Measurements from ENCODE around the gene C1orf21. TPM values are rescaled to one million over a fixed set of nuclear protein-coding genes. Genes with fewer than 3 reads are reported as not detected.

Gene C1orf21
- total and polyA plus RNA-seq, 2 donors (not counting 3 experiments of a cell fraction or from before 2014, with no cell fraction given) = 0.79 to 8.5 TPM

DNA sequence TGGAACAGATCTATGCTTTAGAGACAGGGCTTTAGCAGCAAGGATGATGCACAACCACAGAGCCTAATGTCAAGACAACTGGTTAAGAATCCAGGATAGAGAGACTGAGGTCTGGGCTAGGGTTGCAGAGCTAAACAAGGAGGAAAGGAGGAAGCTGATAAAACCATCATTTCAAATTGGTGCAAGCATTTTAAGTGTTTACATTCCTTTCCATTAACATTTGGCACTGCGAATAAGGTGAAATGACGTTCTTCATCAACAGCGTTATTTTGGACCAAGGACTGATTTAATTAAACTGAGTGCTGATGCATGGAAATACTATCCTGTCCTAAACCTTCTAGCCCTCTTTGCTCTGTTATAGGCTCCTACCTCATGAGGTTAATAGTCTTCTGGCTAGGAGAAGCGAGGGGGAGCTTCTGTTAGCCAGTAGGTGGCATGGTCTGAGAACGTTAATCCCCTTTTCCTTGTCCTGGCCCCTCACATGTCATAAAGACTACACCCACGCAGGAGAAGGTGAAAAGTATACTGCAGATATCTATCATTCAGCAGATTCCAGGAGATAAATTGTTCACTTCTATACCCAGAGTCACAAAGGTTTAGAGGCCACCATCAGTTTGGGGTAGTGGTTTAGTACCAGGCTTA is 7.6 kb upstream of the C1orf21 start:
- no peaks in the 10 kb centered on the region for H3K4me1 ChIP-seq (ENCODE audit: control insufficient read depth, extremely low read depth, insufficient read depth, low read length)
- POLR2A ChIA-PET = no interaction called here
- CTCF ChIA-PET = interaction anchor here (1.9 to 2.1 kb wide), 2 partner anchors 184 to 313 kb away, joined by 5 to 6 read pairs; no protein-coding TSS in a partner anchor
- no peak for TF ChIP-seq JUN (IDR thresholded peaks at IDR 0.05; ENCODE audit: borderline replicate concordance, insufficient read depth, insufficient read length, low read depth)
- no peak for TF ChIP-seq POLR2AphosphoS5 (IDR thresholded peaks at IDR 0.05; ENCODE audit: insufficient read depth, low read depth, low read length)
- TF ChIP-seq MYC (IDR thresholded peaks at IDR 0.05; ENCODE audit: low read depth, low read length) = no peak
- TF ChIP-seq EZH2 (IDR thresholded peaks at IDR 0.05; ENCODE audit: borderline replicate concordance, low read depth, low read length, severe bottlenecking) = no peak
- TF ChIP-seq FOS (IDR thresholded peaks at IDR 0.05; ENCODE audit: borderline replicate concordance, insufficient read depth, low read length) = no peak
- no peak for TF ChIP-seq POLR2A (IDR thresholded peaks at IDR 0.05; ENCODE audit: low read depth, low read length)
- no peak overlapping the region for H2AFZ ChIP-seq (ENCODE audit: low read depth, low read length)
- BruUV-seq (replicated peaks) = no TSS peak
- H3K27me3 ChIP-seq (ENCODE audit: control insufficient read depth in 2 of 2, insufficient read depth in 2 of 2, low read length in 2 of 2) = peaks cover 13% of the 10 kb centered on the region in 2 experiments
- DNase-seq (ENCODE audit: low read depth, low spot score) = no peak
- no peak overlapping the region for H3K9ac ChIP-seq (replicated peaks; ENCODE audit: extremely low read depth, insufficient read depth, low read length)
- no peak overlapping the region for H3K4me3 ChIP-seq (replicated peaks in 1 of 3; ENCODE audit: insufficient read depth in 1 of 3, low read depth in 1 of 3, low read length in 3 of 3)
- dilution Hi-C loops (cut with MboI; ENCODE audit: extremely low pct_ligation_motif_present, low sequenced_read_pairs) = no loop called here
- H3K36me3 ChIP-seq (ENCODE audit: control insufficient read depth in 2 of 2, extremely low read depth in 1 of 2, insufficient read depth in 2 of 2, low read length in 2 of 2) = no peaks in the 10 kb centered on the region
- intact Hi-C loops (cut with micrococcal nuclease) = no loop called here
- no peaks in the 10 kb centered on the region for H3K9me1 ChIP-seq (replicated peaks; ENCODE audit: control insufficient read depth, extremely low read depth, insufficient read depth, low read length)
- no peak overlapping the region for H3K4me2 ChIP-seq (ENCODE audit: insufficient read depth, low read length)
- H3K27ac ChIP-seq (ENCODE audit: insufficient read depth, low read depth, low read length) = no peak overlapping the region
- no peaks in the 10 kb centered on the region for H4K20me1 ChIP-seq (replicated peaks; ENCODE audit: control insufficient read depth, extremely low read depth, insufficient read depth, low read length)
- no peaks in the 10 kb centered on the region for H3K9me3 ChIP-seq (replicated peaks; ENCODE audit: control insufficient read depth, insufficient read depth, low read length)
- H3K79me2 ChIP-seq (ENCODE audit: control insufficient read depth, insufficient read depth, low read length) = no peaks in the 10 kb centered on the region
- FAIRE-seq = no peak

DNA sequence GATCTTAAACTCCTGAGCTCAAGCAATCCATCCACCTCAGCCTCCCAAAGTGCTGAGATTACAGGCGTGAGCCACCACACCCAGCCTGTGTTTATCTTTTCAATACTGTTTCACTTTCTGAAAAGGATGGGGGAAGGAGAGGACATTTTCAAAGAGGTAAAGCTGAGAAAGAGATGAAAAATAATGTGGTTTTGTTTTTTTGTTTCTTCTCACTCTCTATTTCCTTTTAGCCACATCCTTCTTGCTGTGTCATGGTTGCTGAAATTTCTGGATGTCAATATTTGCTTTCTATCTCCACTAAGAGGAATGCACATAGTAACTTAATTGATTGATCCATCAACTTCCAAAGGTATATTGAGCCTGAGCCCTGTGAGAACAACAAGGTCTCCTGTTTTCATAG is 6.4 kb upstream of the C1orf21 start:
- dilution Hi-C loops (cut with MboI; ENCODE audit: extremely low pct_ligation_motif_present, low sequenced_read_pairs) = no loop called here
- CTCF ChIA-PET = interaction anchor here (2.1 to 3.0 kb wide), 2 partner anchors 183 to 283 kb away, joined by 6 to 11 read pairs; no protein-coding TSS in a partner anchor

More for the DNA sequence above, 6.4 kb upstream of the C1orf21 start:
- FAIRE-seq (no peak), DNase-seq (ENCODE audit: low read depth, low spot score) (no peak)
- intact Hi-C loops (cut with micrococcal nuclease) = no loop called here
- no peak for TF ChIP-seq FOS (IDR thresholded peaks at IDR 0.05; ENCODE audit: borderline replicate concordance, insufficient read depth, low read length)
- TF ChIP-seq, protein P1, sequence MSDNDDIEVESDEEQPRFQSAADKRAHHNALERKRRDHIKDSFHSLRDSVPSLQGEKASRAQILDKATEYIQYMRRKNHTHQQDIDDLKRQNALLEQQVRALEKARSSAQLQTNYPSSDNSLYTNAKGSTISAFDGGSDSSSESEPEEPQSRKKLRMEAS (IDR thresholded peaks at IDR 0.05; ENCODE audit: insufficient read depth, insufficient read length) = no peak
- no peak for TF ChIP-seq EZH2 (IDR thresholded peaks at IDR 0.05; ENCODE audit: borderline replicate concordance, low read depth, low read length, severe bottlenecking)
- no peak for TF ChIP-seq POLR2AphosphoS5 (IDR thresholded peaks at IDR 0.05; ENCODE audit: insufficient read depth, low read depth, low read length)
- no peak for TF ChIP-seq MYC (IDR thresholded peaks at IDR 0.05; ENCODE audit: low read depth, low read length)
- no peak for TF ChIP-seq GATA2 (IDR thresholded peaks at IDR 0.05; ENCODE audit: insufficient read depth, insufficient read length, low read depth, low read length)
- TF ChIP-seq, protein P2, sequence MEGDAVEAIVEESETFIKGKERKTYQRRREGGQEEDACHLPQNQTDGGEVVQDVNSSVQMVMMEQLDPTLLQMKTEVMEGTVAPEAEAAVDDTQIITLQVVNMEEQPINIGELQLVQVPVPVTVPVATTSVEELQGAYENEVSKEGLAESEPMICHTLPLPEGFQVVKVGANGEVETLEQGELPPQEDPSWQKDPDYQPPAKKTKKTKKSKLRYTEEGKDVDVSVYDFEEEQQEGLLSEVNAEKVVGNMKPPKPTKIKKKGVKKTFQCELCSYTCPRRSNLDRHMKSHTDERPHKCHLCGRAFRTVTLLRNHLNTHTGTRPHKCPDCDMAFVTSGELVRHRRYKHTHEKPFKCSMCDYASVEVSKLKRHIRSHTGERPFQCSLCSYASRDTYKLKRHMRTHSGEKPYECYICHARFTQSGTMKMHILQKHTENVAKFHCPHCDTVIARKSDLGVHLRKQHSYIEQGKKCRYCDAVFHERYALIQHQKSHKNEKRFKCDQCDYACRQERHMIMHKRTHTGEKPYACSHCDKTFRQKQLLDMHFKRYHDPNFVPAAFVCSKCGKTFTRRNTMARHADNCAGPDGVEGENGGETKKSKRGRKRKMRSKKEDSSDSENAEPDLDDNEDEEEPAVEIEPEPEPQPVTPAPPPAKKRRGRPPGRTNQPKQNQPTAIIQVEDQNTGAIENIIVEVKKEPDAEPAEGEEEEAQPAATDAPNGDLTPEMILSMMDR (IDR thresholded peaks at IDR 0.05; ENCODE audit: extremely low read depth in 1 of 2, insufficient read depth in 1 of 2, low read depth in 1 of 2, low read length in 2 of 2) = no peak
- no peak for TF ChIP-seq POLR2A (IDR thresholded peaks at IDR 0.05; ENCODE audit: low read depth, low read length)
- no peak for TF ChIP-seq JUN (IDR thresholded peaks at IDR 0.05; ENCODE audit: borderline replicate concordance, insufficient read depth, insufficient read length, low read depth)
- no peak overlapping the region for H3K4me3 ChIP-seq (replicated peaks in 1 of 3; ENCODE audit: insufficient read depth in 1 of 3, low read depth in 1 of 3, low read length in 3 of 3)
- H3K9me1 ChIP-seq (replicated peaks; ENCODE audit: control insufficient read depth, extremely low read depth, insufficient read depth, low read length) = no peaks in the 10 kb centered on the region
- BruUV-seq (replicated peaks) = no TSS peak
- H3K4me1 ChIP-seq (ENCODE audit: control insufficient read depth, extremely low read depth, insufficient read depth, low read length) = no peaks in the 10 kb centered on the region
- no peaks in the 10 kb centered on the region for H3K36me3 ChIP-seq (ENCODE audit: control insufficient read depth in 2 of 2, extremely low read depth in 1 of 2, insufficient read depth in 2 of 2, low read length in 2 of 2)
- no peak overlapping the region for H2AFZ ChIP-seq (ENCODE audit: low read depth, low read length)
- POLR2A ChIA-PET = no interaction called here
- H3K27ac ChIP-seq (ENCODE audit: insufficient read depth, low read depth, low read length) = no peak overlapping the region
- H3K9me3 ChIP-seq (replicated peaks; ENCODE audit: control insufficient read depth, insufficient read depth, low read length) = no peaks in the 10 kb centered on the region
- peaks cover 13 to 23% of the 10 kb centered on the region in 2 experiments for H3K27me3 ChIP-seq (ENCODE audit: control insufficient read depth in 2 of 2, insufficient read depth in 2 of 2, low read length in 2 of 2)
- H3K9ac ChIP-seq (replicated peaks; ENCODE audit: extremely low read depth, insufficient read depth, low read length) = no peak overlapping the region
- no peaks in the 10 kb centered on the region for H4K20me1 ChIP-seq (replicated peaks; ENCODE audit: control insufficient read depth, extremely low read depth, insufficient read depth, low read length)
- no peak overlapping the region for H3K4me2 ChIP-seq (ENCODE audit: insufficient read depth, low read length)
- H3K79me2 ChIP-seq (ENCODE audit: control insufficient read depth, insufficient read depth, low read length) = no peaks in the 10 kb centered on the region
